ENCODE data around the gene SAMD1. TPM values are rescaled to one million over a fixed set of nuclear protein-coding genes. Genes with fewer than 3 reads are reported as not detected.

The SAMD1 gene
- total RNA-seq, 3 donors from 2014 or later: 90.0 to 130 (median 112) TPM

- Mint-ChIP-seq H3K4me3 (peak within 1 kb of the TSS; percentile 92), H3K4me1 (ENCODE audit: low read depth) (peaks cover 39% of the 10 kb centered on the region), H3K27me3 (ENCODE audit: low read depth) (no peaks in the 10 kb centered on the region), H3K36me3 (ENCODE audit: insufficient read depth) (no peaks in the 10 kb centered on the region), H3K9me3 (no peaks in the 10 kb centered on the region)
- DNase-seq (peak; percentile 97), ATAC-seq (peak; percentile 95)
Observed at GRCh38 chr19:14117668-14118164, 27.2 kb upstream of the SAMD1 start, which contains the start of gene PRKACA. Gene PRKACA, minus strand, starts transcription at chr19:14117762. Its CDS starts 215 bp downstream, at chr19:14117547.

- peak overlapping the region; percentile 90 for H3K4me3 Mint-ChIP-seq
- peaks cover 39% of the 10 kb centered on the region for H3K4me1 Mint-ChIP-seq (ENCODE audit: low read depth)
- no peaks in the 10 kb centered on the region for H3K36me3 Mint-ChIP-seq (ENCODE audit: insufficient read depth)
- no peaks in the 10 kb centered on the region for H3K27me3 Mint-ChIP-seq (ENCODE audit: low read depth)
- peak; percentile 3 for ATAC-seq
- no peaks in the 10 kb centered on the region for H3K9me3 Mint-ChIP-seq
- DNase-seq: no peak
Observed at GRCh38 chr19:14116918-14117578, 26.5 kb upstream of the SAMD1 start.

- no peaks in the 10 kb centered on the region for H3K27me3 Mint-ChIP-seq (ENCODE audit: low read depth)
- DNase-seq (no peak), ATAC-seq (no peak)
- peak overlapping the region; percentile 90 for H3K4me3 Mint-ChIP-seq
- H3K9me3 Mint-ChIP-seq: no peaks in the 10 kb centered on the region
- no peaks in the 10 kb centered on the region for H3K36me3 Mint-ChIP-seq (ENCODE audit: insufficient read depth)
- H3K4me1 Mint-ChIP-seq (ENCODE audit: low read depth): peaks cover 44% of the 10 kb centered on the region
Observed at GRCh38 chr19:14116525-14116917, 26.0 kb upstream of the SAMD1 start.

- no peak for DNase-seq
- H3K9me3 Mint-ChIP-seq: no peaks in the 10 kb centered on the region
- H3K36me3 Mint-ChIP-seq (ENCODE audit: insufficient read depth): no peaks in the 10 kb centered on the region
- no peak for ATAC-seq
- peaks cover 44% of the 10 kb centered on the region for H3K4me1 Mint-ChIP-seq (ENCODE audit: low read depth)
- peak overlapping the region; percentile 90 for H3K4me3 Mint-ChIP-seq
- no peaks in the 10 kb centered on the region for H3K27me3 Mint-ChIP-seq (ENCODE audit: low read depth)
Observed at GRCh38 chr19:14115756-14116155, 25.2 kb upstream of the SAMD1 start.

GRCh38 chr19:14114854-14115253, 24.3 kb upstream of the SAMD1 start:
- Mint-ChIP-seq H3K27me3 (ENCODE audit: low read depth) (no peaks in the 10 kb centered on the region), H3K4me1 (ENCODE audit: low read depth) (peaks cover 44% of the 10 kb centered on the region), H3K9me3 (no peaks in the 10 kb centered on the region), H3K36me3 (ENCODE audit: insufficient read depth) (no peaks in the 10 kb centered on the region), H3K4me3 (peak overlapping the region; percentile 37)
- no peak for ATAC-seq
- peak; percentile 48 for DNase-seq

GRCh38 chr19:14114439-14114838, 23.9 kb upstream of the SAMD1 start:
- Mint-ChIP-seq H3K36me3 (ENCODE audit: insufficient read depth) (no peaks in the 10 kb centered on the region), H3K4me3 (no peak overlapping the region), H3K27me3 (ENCODE audit: low read depth) (no peaks in the 10 kb centered on the region), H3K9me3 (no peaks in the 10 kb centered on the region), H3K4me1 (ENCODE audit: low read depth) (peaks cover 44% of the 10 kb centered on the region)
- DNase-seq (no peak), ATAC-seq (no peak)

- no peak for ATAC-seq
- peak; percentile 32 for DNase-seq
- H3K4me1 Mint-ChIP-seq (ENCODE audit: low read depth): peaks cover 40% of the 10 kb centered on the region
- no peaks in the 10 kb centered on the region for H3K9me3 Mint-ChIP-seq
- H3K36me3 Mint-ChIP-seq (ENCODE audit: insufficient read depth): no peaks in the 10 kb centered on the region
- no peaks in the 10 kb centered on the region for H3K27me3 Mint-ChIP-seq (ENCODE audit: low read depth)
- H3K4me3 Mint-ChIP-seq: no peak overlapping the region
Observed at GRCh38 chr19:14113762-14114414, 23.3 kb upstream of the SAMD1 start.

- Mint-ChIP-seq H3K27me3 (ENCODE audit: low read depth) (no peaks in the 10 kb centered on the region), H3K4me1 (ENCODE audit: low read depth) (peaks cover 35% of the 10 kb centered on the region), H3K36me3 (ENCODE audit: insufficient read depth) (no peaks in the 10 kb centered on the region), H3K4me3 (no peak overlapping the region), H3K9me3 (no peaks in the 10 kb centered on the region)
- DNase-seq (no peak), ATAC-seq (no peak)
Observed at GRCh38 chr19:14112809-14113385, 22.3 kb upstream of the SAMD1 start.

GRCh38 chr19:14112051-14112808, 21.7 kb upstream of the SAMD1 start:
- Mint-ChIP-seq H3K36me3 (ENCODE audit: insufficient read depth) (no peaks in the 10 kb centered on the region), H3K4me1 (ENCODE audit: low read depth) (peaks cover 35% of the 10 kb centered on the region), H3K9me3 (no peaks in the 10 kb centered on the region), H3K4me3 (no peak overlapping the region), H3K27me3 (ENCODE audit: low read depth) (no peaks in the 10 kb centered on the region)
- ATAC-seq (no peak), DNase-seq (no peak)

- no peaks in the 10 kb centered on the region for H3K36me3 Mint-ChIP-seq (ENCODE audit: insufficient read depth)
- no peaks in the 10 kb centered on the region for H3K27me3 Mint-ChIP-seq (ENCODE audit: low read depth)
- ATAC-seq (no peak), DNase-seq (no peak)
- no peaks in the 10 kb centered on the region for H3K9me3 Mint-ChIP-seq
- H3K4me1 Mint-ChIP-seq (ENCODE audit: low read depth): peaks cover 31% of the 10 kb centered on the region
- no peak overlapping the region for H3K4me3 Mint-ChIP-seq
Observed at GRCh38 chr19:14111486-14111885, 20.9 kb upstream of the SAMD1 start.

- no peak for ATAC-seq
- H3K36me3 Mint-ChIP-seq (ENCODE audit: insufficient read depth): peaks cover 1% of the 10 kb centered on the region
- no peaks in the 10 kb centered on the region for H3K27me3 Mint-ChIP-seq (ENCODE audit: low read depth)
- no peaks in the 10 kb centered on the region for H3K9me3 Mint-ChIP-seq
- no peak overlapping the region for H3K4me3 Mint-ChIP-seq
- no peak for DNase-seq
- H3K4me1 Mint-ChIP-seq (ENCODE audit: low read depth): peaks cover 24% of the 10 kb centered on the region
Observed at GRCh38 chr19:14110650-14111049, 20.1 kb upstream of the SAMD1 start.

- Mint-ChIP-seq H3K9me3 (no peaks in the 10 kb centered on the region), H3K4me1 (ENCODE audit: low read depth) (peaks cover 5% of the 10 kb centered on the region), H3K36me3 (ENCODE audit: insufficient read depth) (peaks cover 5% of the 10 kb centered on the region), H3K4me3 (no peak overlapping the region), H3K27me3 (ENCODE audit: low read depth) (no peaks in the 10 kb centered on the region)
- ATAC-seq (no peak), DNase-seq (no peak)
Observed at GRCh38 chr19:14107581-14108461, 17.3 kb upstream of the SAMD1 start.

- H3K4me1 Mint-ChIP-seq (ENCODE audit: low read depth): peaks cover 4% of the 10 kb centered on the region
- H3K4me3 Mint-ChIP-seq: no peak overlapping the region
- H3K27me3 Mint-ChIP-seq (ENCODE audit: low read depth): no peaks in the 10 kb centered on the region
- ATAC-seq (no peak), DNase-seq (no peak)
- peaks cover 5% of the 10 kb centered on the region for H3K36me3 Mint-ChIP-seq (ENCODE audit: insufficient read depth)
- H3K9me3 Mint-ChIP-seq: no peaks in the 10 kb centered on the region
Observed at GRCh38 chr19:14106840-14107239, 16.3 kb upstream of the SAMD1 start.

Data from activated T-cell treated with anti-CD3 and anti-CD28 coated beads, Interleukin-2, amount 50 U/mL, for 4 hours (primary cell).